BE2C (cell line): Measurements from ENCODE around the gene CCDC141.

Experiments
- DNase-seq: peaks from one replicate; pipeline ENCODE4 v3.0.0-alpha.2; 2020
- H3K27me3 ChIP-seq: fragments of 250-450 bp; sonication (Bioruptor Pico); 2 replicates; pipeline ENCODE4 v1.5.1; 2020; ENCODE audit warnings: mild to moderate bottlenecking
- H3K36me3 ChIP-seq: fragments of 250-450 bp; sonication (Bioruptor Pico); 2 replicates; pipeline ENCODE4 v1.5.1; 2020; ENCODE audit warnings: mild to moderate bottlenecking
- H3K4me1 ChIP-seq: fragments of 250-450 bp; sonication (Bioruptor Pico); 2 replicates; pipeline ENCODE4 v1.5.1; 2020
- H3K4me3 ChIP-seq: 2 replicates; pipeline ENCODE4 v1.5.1; 2011; ENCODE audit warnings: low read depth, low read length
- H3K9me3 ChIP-seq: fragments of 250-450 bp; sonication (Bioruptor Pico); 2 replicates; pipeline ENCODE4 v1.5.1; 2020
- CTCF ChIP-seq: IDR thresholded peaks from 2 replicates; pipeline ENCODE4 v1.5.1; 2012; ENCODE audit warnings: mild to moderate bottlenecking, low read depth, low read length

CCDC141 gene

GRCh38 chr2:178827739-178828485 lies 222.0 kb downstream of the CCDC141 start:
- H3K36me3 ChIP-seq: no peaks in the 10 kb centered on the region
- no peak for TF ChIP-seq CTCF
- no peak overlapping the region for H3K4me3 ChIP-seq
- H3K4me1 ChIP-seq: no peaks in the 10 kb centered on the region
- H3K27me3 ChIP-seq: no peaks in the 10 kb centered on the region
- DNase-seq: no peak
- no peaks in the 10 kb centered on the region for H3K9me3 ChIP-seq

DNA sequence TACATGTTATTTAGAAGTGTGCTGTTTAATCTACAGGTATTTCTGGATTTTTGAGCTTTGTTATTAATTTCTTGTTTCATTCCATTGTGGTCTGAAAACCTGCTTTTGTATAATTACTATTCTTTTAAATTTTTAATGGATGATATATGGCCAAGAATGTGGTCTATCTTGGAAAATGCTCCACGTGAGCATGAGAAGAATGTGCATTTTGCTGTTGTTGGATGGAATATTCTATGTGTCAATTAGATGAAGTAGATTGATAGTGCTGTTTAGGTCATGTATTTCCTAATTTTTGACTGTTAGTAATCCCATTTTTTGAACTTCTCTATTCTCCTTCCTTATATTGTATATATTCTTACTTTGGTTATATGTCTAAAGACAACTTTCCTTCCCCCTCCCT lies 222.8 kb downstream of the CCDC141 start:
- TF ChIP-seq CTCF: no peak
- Histone ChIP-seq H3K36me3 (no peaks in the 10 kb centered on the region), H3K4me1 (no peaks in the 10 kb centered on the region), H3K9me3 (no peaks in the 10 kb centered on the region), H3K27me3 (no peaks in the 10 kb centered on the region), H3K4me3 (no peak overlapping the region)
- DNase-seq: no peak

DNA sequence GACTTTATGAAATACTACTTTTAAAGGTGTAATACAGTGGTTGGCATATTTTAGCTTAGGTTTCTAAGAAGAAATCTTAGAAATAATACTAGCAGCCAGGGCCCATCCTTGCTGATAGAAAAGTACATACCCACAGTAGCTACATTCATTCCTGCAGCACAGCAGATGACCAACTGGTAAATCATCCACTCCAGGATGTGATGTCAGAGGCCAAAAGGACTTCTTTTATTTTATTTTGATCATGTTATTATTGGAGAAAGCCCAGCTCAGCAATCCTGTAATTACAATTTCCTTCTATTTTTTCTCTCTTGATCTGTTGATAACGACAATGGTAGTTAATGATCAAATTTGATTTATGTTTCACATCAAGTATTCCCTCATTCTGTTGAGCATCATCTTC lies 224.8 kb downstream of the CCDC141 start:
- Histone ChIP-seq H3K4me3 (no peak overlapping the region), H3K4me1 (no peaks in the 10 kb centered on the region), H3K27me3 (no peaks in the 10 kb centered on the region), H3K36me3 (no peaks in the 10 kb centered on the region), H3K9me3 (no peaks in the 10 kb centered on the region)
- no peak for DNase-seq
- TF ChIP-seq CTCF: no peak

- no peak overlapping the region for H3K4me3 ChIP-seq
- no peaks in the 10 kb centered on the region for H3K9me3 ChIP-seq
- no peaks in the 10 kb centered on the region for H3K36me3 ChIP-seq
- H3K27me3 ChIP-seq: no peaks in the 10 kb centered on the region
- TF ChIP-seq CTCF: no peak
- DNase-seq: no peak
- no peaks in the 10 kb centered on the region for H3K4me1 ChIP-seq
Observed at GRCh38 chr2:178824181-178824580, 225.8 kb downstream of the CCDC141 start.

DNA sequence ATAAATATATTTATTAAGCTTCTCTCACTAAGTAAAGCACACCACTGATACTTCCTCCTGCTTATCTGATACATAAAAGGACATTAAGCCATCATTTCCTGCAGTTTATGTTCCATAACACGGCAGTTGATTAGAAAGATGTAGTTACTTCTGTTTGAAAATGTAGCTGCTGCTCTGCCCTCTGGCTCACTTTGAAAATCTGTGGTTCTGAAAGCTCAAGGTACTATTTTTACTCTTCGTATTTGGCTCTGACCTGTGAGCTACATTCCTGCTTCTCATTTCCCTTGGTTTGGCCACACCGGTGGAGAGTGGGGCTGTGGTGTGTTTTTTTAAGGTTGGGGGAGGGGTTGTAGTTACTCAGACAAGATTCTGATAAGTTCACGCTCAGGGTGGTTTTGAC lies 229.9 kb downstream of the CCDC141 start:
- no peak overlapping the region for H3K4me3 ChIP-seq

More for the DNA sequence above, 229.9 kb downstream of the CCDC141 start:
- no peaks in the 10 kb centered on the region for H3K27me3 ChIP-seq
- DNase-seq: no peak
- TF ChIP-seq CTCF: no peak
- H3K9me3 ChIP-seq: no peaks in the 10 kb centered on the region
- no peaks in the 10 kb centered on the region for H3K36me3 ChIP-seq
- H3K4me1 ChIP-seq: no peaks in the 10 kb centered on the region
